H9 (cell line): ENCODE measurements around the gene TAF1C. TPM values are rescaled to one million over a fixed set of nuclear protein-coding genes. Genes with fewer than 3 reads are reported as not detected.
A peak's percentile ranks its signal among the peaks of the same experiment; 100 is the strongest.

Source experiments
- DNase-seq: peaks from one replicate; pipeline ENCODE4 v3.0.0-alpha.2; 2017
- H2AFZ ChIP-seq: one replicate; pipeline ENCODE4 v1.6.1; 2013; ENCODE audit warnings: mild to moderate bottlenecking, low read length, control low read depth, moderate library complexity
- H2AK5ac ChIP-seq: 2 replicates; pipeline ENCODE4 v1.6.1; 2013; ENCODE audit warnings: low read length, control low read depth, mixed read lengths; ENCODE audit not compliant: insufficient read length
- H2BK120ac ChIP-seq: one replicate; pipeline ENCODE4 v1.6.1; 2013; ENCODE audit warnings: low read depth, mild to moderate bottlenecking, low read length, control low read depth, inconsistent platforms; ENCODE audit not compliant: poor library complexity, severe bottlenecking
- H2BK12ac ChIP-seq: 2 replicates; pipeline ENCODE4 v1.6.1; 2013; ENCODE audit warnings: low read length, control low read depth, mixed read lengths, low read depth; ENCODE audit not compliant: insufficient read length
- H2BK15ac ChIP-seq: 2 replicates; pipeline ENCODE4 v1.6.1; 2013; ENCODE audit warnings: low read depth, low read length, control low read depth
- H2BK20ac ChIP-seq: one replicate; pipeline ENCODE4 v1.6.1; 2013; ENCODE audit warnings: low read depth, mild to moderate bottlenecking, low read length, control low read depth, inconsistent platforms; ENCODE audit not compliant: poor library complexity, severe bottlenecking
- H2BK5ac ChIP-seq: 2 replicates; pipeline ENCODE4 v1.6.1; 2013; ENCODE audit warnings: low read length, control low read depth, mixed read lengths; ENCODE audit not compliant: insufficient read length
- H3K14ac ChIP-seq: 2 replicates; pipeline ENCODE4 v1.6.1; 2013; ENCODE audit warnings: low read length, control low read depth; ENCODE audit not compliant: insufficient read depth
- H3K18ac ChIP-seq: 2 replicates; pipeline ENCODE4 v1.6.1; 2013; ENCODE audit warnings: low read depth, mild to moderate bottlenecking, mixed read lengths, low read length, control low read depth; ENCODE audit not compliant: insufficient read length
- H3K23ac ChIP-seq: 2 replicates; pipeline ENCODE4 v1.6.1; 2013; ENCODE audit warnings: low read length, control low read depth, mixed read lengths, low read depth; ENCODE audit not compliant: insufficient read length
- H3K23me2 ChIP-seq: 2 replicates; pipeline ENCODE4 v1.6.1; 2013; ENCODE audit warnings: low read depth, mild to moderate bottlenecking, mixed read lengths, low read length, control low read depth; ENCODE audit not compliant: insufficient read length, poor library complexity, severe bottlenecking
- H3K27ac ChIP-seq: 2 replicates; pipeline ENCODE4 v1.5.1; 2013; ENCODE audit warnings: low read length, control low read depth, mixed read lengths, low read depth; ENCODE audit not compliant: insufficient read length
- H3K27me3 ChIP-seq: 2 replicates; pipeline ENCODE4 v1.6.1; 2013; ENCODE audit warnings: low read length, control low read depth, inconsistent platforms; ENCODE audit not compliant: insufficient read depth
- H3K4ac ChIP-seq: 2 replicates; pipeline ENCODE4 v1.6.1; 2013; ENCODE audit warnings: low read depth, mild to moderate bottlenecking, control low read depth, inconsistent platforms, low read length, moderate library complexity
- H3K4me1 ChIP-seq: 2 replicates; pipeline ENCODE4 v1.6.1; 2013; ENCODE audit warnings: low read length, control low read depth, inconsistent platforms; ENCODE audit not compliant: insufficient read depth
- H3K4me2 ChIP-seq: 2 replicates; pipeline ENCODE4 v1.6.1; 2013; ENCODE audit warnings: low read length, control low read depth, mixed read lengths; ENCODE audit not compliant: insufficient read length, insufficient read depth
- H3K56ac ChIP-seq: 2 replicates; pipeline ENCODE4 v1.6.1; 2013; ENCODE audit warnings: low read depth, mild to moderate bottlenecking, mixed read lengths, low read length, control low read depth; ENCODE audit not compliant: insufficient read length
- H3K79me1 ChIP-seq: 2 replicates; pipeline ENCODE4 v1.6.1; 2013; ENCODE audit warnings: low read depth, mild to moderate bottlenecking, moderate library complexity, low read length, control low read depth, inconsistent platforms; ENCODE audit not compliant: insufficient read depth, poor library complexity, severe bottlenecking
- H3K79me2 ChIP-seq: 2 replicates; pipeline ENCODE4 v1.6.1; 2013; ENCODE audit warnings: low read length, control low read depth, inconsistent platforms; ENCODE audit not compliant: insufficient read depth
- H3K9ac ChIP-seq: 2 replicates; pipeline ENCODE4 v1.6.1; 2013; ENCODE audit warnings: low read length, control low read depth, mixed read lengths; ENCODE audit not compliant: insufficient read length; ENCODE audit errors: extremely low read depth
- H3K9me3 ChIP-seq: one replicate; pipeline ENCODE4 v1.6.1; 2013; ENCODE audit warnings: low read depth, low read length, inconsistent platforms; ENCODE audit not compliant: control insufficient read depth
- H3T11ph ChIP-seq: one replicate; pipeline ENCODE4 v1.6.1; 2013; ENCODE audit warnings: mild to moderate bottlenecking, low read length, control low read depth, inconsistent platforms
- H4K20me1 ChIP-seq: one replicate; pipeline ENCODE4 v1.6.1; 2013; ENCODE audit not compliant: control insufficient read depth, insufficient read length, insufficient read depth
- H4K5ac ChIP-seq: 2 replicates; pipeline ENCODE4 v1.6.1; 2013; ENCODE audit warnings: low read depth, mild to moderate bottlenecking, mixed read lengths, low read length, control low read depth; ENCODE audit not compliant: insufficient read length
- H4K8ac ChIP-seq: replicated peaks from 2 replicates; pipeline ENCODE4 v1.6.1; 2013; ENCODE audit warnings: low read length, control low read depth, mixed read lengths, low read depth; ENCODE audit not compliant: insufficient read length
- H4K91ac ChIP-seq: 2 replicates; pipeline ENCODE4 v1.6.1; 2013; ENCODE audit warnings: low read depth, mild to moderate bottlenecking, moderate library complexity, mixed read lengths, low read length, control low read depth; ENCODE audit not compliant: insufficient read length
- H3K27ac Mint-ChIP-seq, 3 experiments: 2 replicates in 2 of 3; 3 replicates in 1 of 3; pipeline ENCODE4 v1.8.0; 2020 to 2021; ENCODE audit warnings: mixed read lengths in 3 of 3, mild to moderate bottlenecking in 1 of 3, moderate library complexity in 1 of 3
- H3K27me3 Mint-ChIP-seq: 2 replicates; pipeline ENCODE4 v1.8.0; 2021; ENCODE audit warnings: low read depth, mild to moderate bottlenecking, moderate library complexity, mixed read lengths
- H3K36me3 Mint-ChIP-seq, 3 experiments: 2 replicates in 2 of 3; 3 replicates in 1 of 3; pipeline ENCODE4 v1.8.0; 2020 to 2021; ENCODE audit warnings: low read depth in 3 of 3, mixed read lengths in 3 of 3; ENCODE audit not compliant: insufficient read depth in 1 of 3
- H3K4me1 Mint-ChIP-seq, 2 experiments: 2 replicates each; pipeline ENCODE4 v1.8.0; 2020; ENCODE audit warnings: mixed read lengths in 2 of 2
- H3K4me3 Mint-ChIP-seq, 2 experiments: 2 replicates in 1 of 2; 3 replicates in 1 of 2; pipeline ENCODE4 v1.8.0; 2020 to 2021; ENCODE audit warnings: mild to moderate bottlenecking in 2 of 2, mixed read lengths in 2 of 2, moderate library complexity in 1 of 2
- H3K9me3 Mint-ChIP-seq, 2 experiments: 2 replicates in 1 of 2; 3 replicates in 1 of 2; pipeline ENCODE4 v1.8.0; 2020; ENCODE audit warnings: mild to moderate bottlenecking in 2 of 2, mixed read lengths in 2 of 2, moderate library complexity in 1 of 2
- WGBS: extraction: QIAGEN DNeasy Blood & Tissue Kit; methylation state at CpG from one replicate; pipeline ENCODE4 v1.1.7; 2013; ENCODE audit warnings: missing lambda C conversion rate, low lambda C conversion rate, mixed read lengths; ENCODE audit not compliant: insufficient read length; ENCODE audit errors: extremely low coverage; 5-methylcytosine and 5-hydroxymethylcytosine counted together
- total RNA-seq: library from RNA; stranded (reverse); gene quantifications from 2 replicates; pipeline ENCODE4 v1.2.1, GENCODE V29; 2021
- TF ChIP-seq, protein P1 (sequence below): fragments of 200-600 bp; sonication (generic); conservative IDR thresholded peaks from 3 replicates; pipeline ENCODE4 v1.8.0; 2021; ENCODE audit warnings: antibody characterized with exemption, mild to moderate bottlenecking

TAF1C gene
- total RNA-seq, 1 experiment from 2014 or later = 78.6 TPM

DNA sequence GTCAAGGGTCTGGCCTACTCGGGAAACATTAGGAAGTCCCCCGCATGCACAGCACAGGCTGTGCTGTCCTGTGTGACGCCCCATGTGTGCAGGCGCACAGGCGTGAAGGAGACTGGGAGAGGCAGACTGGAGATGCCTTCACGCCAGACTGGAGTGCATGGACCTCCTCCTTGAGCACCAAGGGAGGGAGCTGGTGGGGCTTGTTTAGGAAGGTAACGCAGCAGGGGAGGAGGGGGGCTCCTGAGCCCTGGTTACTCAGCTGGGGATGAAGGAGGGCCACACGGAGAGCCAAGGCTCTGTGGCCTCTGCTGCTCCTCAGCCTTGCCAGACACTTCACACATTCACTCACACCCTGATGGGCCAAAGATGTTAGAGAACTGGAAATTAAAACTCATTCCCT is 49.6 kb downstream of the TAF1C start:
- Histone ChIP-seq H3K4ac (no peak overlapping the region), H3K79me2 (peaks cover 5% of the 10 kb centered on the region; the same call in 1 of the 2 replicates), H2BK5ac (no peak overlapping the region), H3K23me2 (no peaks in the 10 kb centered on the region), H3K9me3 (no peaks in the 10 kb centered on the region), H2BK120ac (no peak overlapping the region), H2AFZ (no peak overlapping the region), H4K91ac (no peak overlapping the region), H2AK5ac (no peak overlapping the region), H3K27ac (no peak overlapping the region), H3K27me3 (no peaks in the 10 kb centered on the region), H3K9ac (no peak overlapping the region), H3K23ac (no peak overlapping the region), H3T11ph (no peak overlapping the region), H3K14ac (no peak overlapping the region), H3K56ac (no peak overlapping the region), H3K4me2 (no peak overlapping the region), H2BK15ac (no peak overlapping the region), H3K18ac (no peak overlapping the region), H4K5ac (no peak overlapping the region), H2BK12ac (no peak overlapping the region), H3K79me1 (peaks cover 4% of the 10 kb centered on the region), H4K8ac (no peak overlapping the region), H2BK20ac (no peak overlapping the region), H3K4me1 (peaks cover 7% of the 10 kb centered on the region; the same call in 1 of the 2 replicates), H4K20me1 (no peaks in the 10 kb centered on the region)
- TF ChIP-seq, protein P1, sequence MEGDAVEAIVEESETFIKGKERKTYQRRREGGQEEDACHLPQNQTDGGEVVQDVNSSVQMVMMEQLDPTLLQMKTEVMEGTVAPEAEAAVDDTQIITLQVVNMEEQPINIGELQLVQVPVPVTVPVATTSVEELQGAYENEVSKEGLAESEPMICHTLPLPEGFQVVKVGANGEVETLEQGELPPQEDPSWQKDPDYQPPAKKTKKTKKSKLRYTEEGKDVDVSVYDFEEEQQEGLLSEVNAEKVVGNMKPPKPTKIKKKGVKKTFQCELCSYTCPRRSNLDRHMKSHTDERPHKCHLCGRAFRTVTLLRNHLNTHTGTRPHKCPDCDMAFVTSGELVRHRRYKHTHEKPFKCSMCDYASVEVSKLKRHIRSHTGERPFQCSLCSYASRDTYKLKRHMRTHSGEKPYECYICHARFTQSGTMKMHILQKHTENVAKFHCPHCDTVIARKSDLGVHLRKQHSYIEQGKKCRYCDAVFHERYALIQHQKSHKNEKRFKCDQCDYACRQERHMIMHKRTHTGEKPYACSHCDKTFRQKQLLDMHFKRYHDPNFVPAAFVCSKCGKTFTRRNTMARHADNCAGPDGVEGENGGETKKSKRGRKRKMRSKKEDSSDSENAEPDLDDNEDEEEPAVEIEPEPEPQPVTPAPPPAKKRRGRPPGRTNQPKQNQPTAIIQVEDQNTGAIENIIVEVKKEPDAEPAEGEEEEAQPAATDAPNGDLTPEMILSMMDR = no peak
- Mint-ChIP-seq H3K4me3 (no peak overlapping the region), H3K9me3 (0 out of 5 replicates have a peak, but pooled peaks cover 0 to 3% of the 10 kb centered on the region in 2 experiments), H3K27ac (peak overlapping the region in 1 of 3 experiments; percentile 76; a peak in 1 of 7 replicates), H3K4me1 (peaks cover 60 to 61% of the 10 kb centered on the region in 2 experiments), H3K27me3 (no peaks in the 10 kb centered on the region), H3K36me3 (peaks cover 6 to 14% (median 8%) of the 10 kb centered on the region in 3 experiments; a peak in 6 of 7 replicates)
- WGBS = no CpG with 5 or more reads among the region's 8 CpGs
- no peak for DNase-seq
